Astrocyte of the spinal cord (primary cell): ENCODE measurements around the gene WDR87.

Experiments used
- DNase-seq: peaks from one replicate; pipeline ENCODE4 v3.0.0; 2011; ENCODE audit warnings: low read depth, low spot score
- H3K4me3 ChIP-seq: 2 replicates; pipeline ENCODE4 v1.5.1; 2011; ENCODE audit warnings: low read depth, mild to moderate bottlenecking, low read length, moderate library complexity
- in situ Hi-C: cut with HindIII; loops from 2 replicates; pipeline ENCODE4 v1.10.0; 2017; ENCODE audit warnings: low sequenced_read_pairs
- TF ChIP-seq, protein P1 (sequence below): IDR thresholded peaks from 2 replicates; pipeline ENCODE4 v1.5.1; 2012; ENCODE audit warnings: low read depth, mild to moderate bottlenecking, low read length, inconsistent platforms

WDR87 gene

DNA sequence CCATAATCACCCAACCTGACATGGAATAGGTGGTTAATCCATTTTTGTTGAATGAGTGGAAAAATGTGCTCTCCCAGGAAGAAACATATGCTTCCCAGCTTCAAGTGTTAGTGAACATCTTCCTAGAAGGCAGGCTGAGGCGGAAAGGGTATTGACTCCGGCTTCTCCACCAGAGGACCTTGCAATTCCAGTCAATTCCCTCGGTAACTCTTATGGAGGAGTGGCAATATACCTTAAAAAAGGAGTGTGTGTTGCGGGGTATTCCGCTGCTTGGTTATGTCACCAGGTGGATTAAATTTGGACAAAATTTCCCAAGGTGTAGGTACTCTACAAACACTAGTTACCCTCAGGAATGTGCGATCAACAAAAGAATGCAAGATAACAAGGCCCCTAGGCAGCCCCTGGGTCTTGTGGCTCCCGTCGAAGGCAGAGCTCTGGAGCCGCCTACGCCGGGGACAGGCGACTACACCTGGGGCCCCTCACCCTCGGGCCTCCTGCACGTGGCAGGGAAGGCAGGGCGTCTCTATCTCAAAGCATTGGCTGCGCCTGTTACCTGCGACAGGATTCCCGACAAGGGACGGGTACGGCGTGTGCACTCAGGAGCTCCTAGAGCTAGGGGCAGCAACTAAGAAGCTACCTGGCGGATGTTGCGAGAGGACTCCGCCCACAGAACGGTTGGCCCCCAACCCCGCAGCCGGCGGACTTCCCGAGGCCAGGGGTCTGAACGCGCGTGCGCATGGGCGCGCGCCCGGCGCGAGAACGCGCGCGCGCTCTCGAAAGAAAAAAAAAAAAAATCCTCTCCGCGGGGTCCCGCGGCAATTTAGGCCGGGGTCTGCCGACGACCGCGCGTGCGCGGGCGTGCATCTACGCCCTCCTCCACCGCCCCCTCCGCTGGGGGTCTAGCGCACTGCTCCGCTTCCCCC is at the start of gene WDR87:
WDR87 (minus strand) TSS at position 649 of the 923 bp plus-strand sequence. CDS start 8,355 bp downstream, outside the sequence.
- TF ChIP-seq, protein P1, sequence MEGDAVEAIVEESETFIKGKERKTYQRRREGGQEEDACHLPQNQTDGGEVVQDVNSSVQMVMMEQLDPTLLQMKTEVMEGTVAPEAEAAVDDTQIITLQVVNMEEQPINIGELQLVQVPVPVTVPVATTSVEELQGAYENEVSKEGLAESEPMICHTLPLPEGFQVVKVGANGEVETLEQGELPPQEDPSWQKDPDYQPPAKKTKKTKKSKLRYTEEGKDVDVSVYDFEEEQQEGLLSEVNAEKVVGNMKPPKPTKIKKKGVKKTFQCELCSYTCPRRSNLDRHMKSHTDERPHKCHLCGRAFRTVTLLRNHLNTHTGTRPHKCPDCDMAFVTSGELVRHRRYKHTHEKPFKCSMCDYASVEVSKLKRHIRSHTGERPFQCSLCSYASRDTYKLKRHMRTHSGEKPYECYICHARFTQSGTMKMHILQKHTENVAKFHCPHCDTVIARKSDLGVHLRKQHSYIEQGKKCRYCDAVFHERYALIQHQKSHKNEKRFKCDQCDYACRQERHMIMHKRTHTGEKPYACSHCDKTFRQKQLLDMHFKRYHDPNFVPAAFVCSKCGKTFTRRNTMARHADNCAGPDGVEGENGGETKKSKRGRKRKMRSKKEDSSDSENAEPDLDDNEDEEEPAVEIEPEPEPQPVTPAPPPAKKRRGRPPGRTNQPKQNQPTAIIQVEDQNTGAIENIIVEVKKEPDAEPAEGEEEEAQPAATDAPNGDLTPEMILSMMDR, result peak; percentile 16
- peak within 1 kb of the TSS; percentile 90 for H3K4me3 ChIP-seq
- in situ Hi-C loops, result no loop called here
- peak; percentile 21 for DNase-seq

DNA sequence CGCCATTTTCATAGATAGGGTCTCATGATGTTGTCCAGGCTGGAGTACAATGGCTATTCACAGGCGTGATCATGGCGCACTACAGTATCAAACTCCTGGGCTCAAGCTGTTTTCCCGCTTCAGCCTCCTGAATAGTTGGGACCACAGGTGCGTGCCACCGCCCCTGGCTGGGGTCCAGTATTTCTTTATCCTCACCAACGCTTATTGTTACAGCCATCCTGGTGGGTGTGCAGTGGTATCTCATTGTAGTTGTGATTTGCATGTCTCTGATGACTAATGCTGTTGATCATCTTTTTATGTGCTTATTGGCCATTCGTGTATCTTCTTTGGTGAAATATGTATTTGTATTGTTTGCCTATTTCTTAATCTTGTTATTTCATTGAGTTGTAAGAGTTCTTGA is 49.6 kb upstream of the WDR87 start:
- DNase-seq, result no peak
- in situ Hi-C loops, result no loop called here
- TF ChIP-seq, protein P1, result no peak
- no peak overlapping the region for H3K4me3 ChIP-seq

DNA sequence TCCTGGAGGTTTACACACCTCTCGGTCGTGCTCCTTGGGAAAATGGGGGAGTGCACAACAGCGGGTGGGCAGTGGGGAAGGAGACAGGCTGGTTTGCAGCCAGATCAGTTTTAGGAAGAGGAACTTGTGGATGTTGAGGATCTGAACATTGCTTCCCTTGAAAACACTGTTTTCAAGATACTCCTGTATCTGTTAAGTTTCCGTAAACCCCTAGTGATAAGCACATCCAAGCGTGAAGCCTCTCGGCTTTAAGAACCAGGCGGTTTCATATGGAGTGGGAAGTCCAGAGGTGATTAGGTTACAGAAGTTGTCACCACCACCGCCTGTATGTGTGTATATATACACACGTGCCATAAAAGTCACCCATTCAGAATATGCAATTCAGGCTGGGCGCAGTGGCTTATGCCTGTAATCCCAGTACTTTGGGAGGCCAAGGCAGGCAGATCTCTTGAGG is 48.1 kb upstream of the WDR87 start:
- no peak overlapping the region for H3K4me3 ChIP-seq
- TF ChIP-seq, protein P1, result no peak
- DNase-seq, result no peak
- in situ Hi-C loops, result no loop called here

DNA sequence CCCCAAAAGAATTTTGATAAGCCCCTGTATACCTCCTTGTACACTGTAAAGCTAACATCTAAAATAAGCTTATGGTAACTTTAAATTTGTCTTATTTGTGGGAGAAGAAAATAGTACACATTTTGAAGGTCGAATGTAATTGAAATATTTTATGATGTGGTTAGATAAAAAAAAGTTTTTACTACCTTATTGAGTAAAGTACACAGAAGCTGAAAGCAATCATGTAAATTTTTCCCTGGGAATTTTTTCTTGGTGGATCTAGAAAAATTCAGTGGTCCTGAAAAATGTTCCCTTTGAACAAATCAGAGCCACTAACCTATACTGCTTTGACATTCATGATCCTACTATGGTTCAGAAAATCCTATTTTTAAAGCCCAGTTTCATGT is 47.5 kb upstream of the WDR87 start:
- in situ Hi-C loops, result no loop called here
- TF ChIP-seq, protein P1, result no peak
- no peak overlapping the region for H3K4me3 ChIP-seq
- no peak for DNase-seq

DNA sequence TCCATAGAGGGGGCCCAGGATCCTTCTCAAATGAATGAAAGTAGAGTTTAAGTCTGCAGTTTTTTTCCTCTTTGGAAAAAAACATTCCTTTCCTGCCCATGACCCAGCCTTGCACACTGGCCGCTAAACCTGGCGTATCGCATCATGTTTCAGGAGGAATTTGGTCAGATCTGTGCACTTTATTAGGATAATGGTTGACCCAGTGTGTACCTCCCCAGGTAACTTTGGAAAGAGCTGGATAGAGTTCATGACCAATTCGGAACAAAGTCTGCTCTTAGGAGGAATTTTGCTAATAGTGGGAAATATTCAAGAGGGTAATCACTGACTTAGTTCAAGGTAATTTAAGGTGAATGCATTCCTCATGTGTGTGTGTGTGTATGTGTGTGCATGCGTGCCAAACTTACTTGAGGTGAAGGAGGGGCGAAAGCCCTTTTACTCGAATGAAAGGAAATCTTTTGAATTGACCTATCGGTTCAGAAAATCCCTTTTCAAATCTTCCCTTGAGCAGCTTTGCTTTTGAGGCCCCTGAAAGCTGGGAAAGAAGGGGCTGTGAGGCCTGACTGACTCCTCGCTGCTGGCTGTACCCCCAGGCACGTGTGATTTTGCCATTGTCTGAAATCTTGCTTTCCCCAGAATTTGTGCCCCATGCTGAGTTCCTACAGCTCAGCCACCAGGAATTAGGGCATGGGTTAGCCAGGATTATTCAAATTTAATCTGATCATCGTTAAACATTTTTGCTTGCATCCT is 47.0 kb upstream of the WDR87 start:
- peak; percentile 53 for DNase-seq

DNA sequence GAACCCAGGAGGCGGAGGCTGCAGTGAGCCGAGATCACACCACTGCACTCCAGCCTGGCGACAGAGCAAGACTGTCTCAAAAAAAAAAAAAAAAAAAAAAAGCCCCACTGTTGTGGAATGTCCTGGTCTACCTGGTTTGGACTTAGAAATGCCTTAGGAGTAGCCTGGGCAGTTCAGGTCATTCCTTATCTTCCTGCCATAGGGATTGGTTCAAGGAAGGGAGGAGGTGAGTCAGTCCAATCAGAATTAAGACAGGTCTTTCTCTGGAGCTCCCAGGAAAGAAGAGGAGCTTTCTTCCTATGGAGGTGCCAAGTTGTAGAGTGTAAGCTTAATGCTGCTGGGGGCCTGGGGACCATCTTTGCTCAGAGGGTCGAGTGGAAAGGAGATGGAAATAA is 45.4 kb upstream of the WDR87 start:
- DNase-seq, result no peak
- no peak overlapping the region for H3K4me3 ChIP-seq
- in situ Hi-C loops, result no loop called here

More for the DNA sequence above, 47.0 kb upstream of the WDR87 start:
- in situ Hi-C loops, result no loop called here
- TF ChIP-seq, protein P1, result no peak
- H3K4me3 ChIP-seq, result no peak overlapping the region

More for the DNA sequence above, 45.4 kb upstream of the WDR87 start:
- TF ChIP-seq, protein P1, result no peak
